Central memory CD8-positive, alpha-beta T cell (primary cell): ENCODE measurements around the gene TCHP.

Experiments
- ATAC-seq: fragments of 150-1000 bp; cut with Tn5 transposase; replicated peaks from 2 replicates; pipeline ENCODE4 v1.10.0; 2022; ENCODE audit warnings: mild to moderate bottlenecking, moderate FRiP score, moderate number of reproducible peaks; ENCODE audit not compliant: poor library complexity, severe bottlenecking; ENCODE audit errors: extremely low read depth
- DNase-seq, 2 donors: peaks; one replicate each; pipeline ENCODE4 v3.0.0; 2021; ENCODE audit warnings: low spot score in 2 of 2
- H3K27ac Mint-ChIP-seq: one replicate; pipeline ENCODE4 v1.8.0; 2022; ENCODE audit warnings: low read depth, mild to moderate bottlenecking, moderate library complexity, mixed read lengths
- H3K27me3 Mint-ChIP-seq: one replicate; pipeline ENCODE4 v1.8.0; 2022; ENCODE audit warnings: mixed read lengths
- H3K36me3 Mint-ChIP-seq: one replicate; pipeline ENCODE4 v1.8.0; 2022; ENCODE audit warnings: mild to moderate bottlenecking, moderate library complexity, mixed read lengths; ENCODE audit not compliant: insufficient read depth
- H3K4me1 Mint-ChIP-seq: one replicate; pipeline ENCODE4 v1.8.0; 2022; ENCODE audit warnings: mixed read lengths
- H3K4me3 Mint-ChIP-seq: one replicate; pipeline ENCODE4 v1.8.0; 2022; ENCODE audit warnings: mild to moderate bottlenecking, moderate library complexity, mixed read lengths
- H3K9me3 Mint-ChIP-seq: one replicate; pipeline ENCODE4 v1.8.0; 2022; ENCODE audit warnings: mixed read lengths

The TCHP gene

DNA sequence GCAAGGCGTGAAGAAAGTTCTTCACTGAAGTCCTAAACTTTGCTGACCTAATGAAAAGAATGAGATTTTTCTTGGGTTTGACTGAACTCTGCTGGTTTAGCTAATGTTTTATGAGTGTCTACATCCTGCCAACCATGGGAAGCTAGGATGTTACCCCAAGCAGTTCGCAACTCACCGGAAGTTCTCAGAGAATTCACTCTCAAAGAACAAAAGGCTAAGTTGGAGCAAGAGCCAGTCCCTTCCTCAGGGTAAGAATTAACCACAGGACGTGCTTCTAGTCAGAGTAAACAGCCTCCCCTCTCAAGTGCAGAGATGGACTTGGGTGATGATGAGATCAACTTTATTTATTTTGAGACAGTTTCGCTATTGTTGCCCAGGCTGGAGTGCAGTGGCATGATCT is 37.3 kb downstream of the TCHP start:
- no peaks in the 10 kb centered on the region for H3K4me1 Mint-ChIP-seq
- no peak overlapping the region for H3K4me3 Mint-ChIP-seq
- H3K27me3 Mint-ChIP-seq, result no peaks in the 10 kb centered on the region
- peaks cover 62% of the 10 kb centered on the region for H3K36me3 Mint-ChIP-seq
- no peaks in the 10 kb centered on the region for H3K9me3 Mint-ChIP-seq
- ATAC-seq (no peak), DNase-seq (no peak)
- H3K27ac Mint-ChIP-seq, result no peak overlapping the region

DNA sequence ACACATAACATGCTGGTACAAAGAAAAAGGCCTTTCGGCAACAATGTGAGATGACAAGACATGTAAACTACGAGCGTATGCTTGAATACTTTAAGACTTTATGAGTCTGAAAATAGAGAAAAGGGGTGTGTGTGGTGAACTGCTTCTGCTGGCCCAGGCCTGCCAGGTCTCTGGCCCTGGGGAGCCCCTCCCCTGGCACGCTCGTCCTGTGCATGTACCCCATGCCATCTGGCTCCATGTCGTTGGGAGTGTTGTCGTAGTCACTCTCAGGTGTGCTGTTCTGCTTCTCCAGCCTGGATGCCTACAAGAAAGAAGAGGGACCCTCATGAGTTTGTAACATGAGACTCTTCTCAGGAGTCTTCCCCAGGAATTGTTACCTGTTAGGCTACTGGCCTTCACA is 38.9 kb downstream of the TCHP start:
- Mint-ChIP-seq H3K27ac (no peak overlapping the region), H3K27me3 (no peaks in the 10 kb centered on the region), H3K9me3 (no peaks in the 10 kb centered on the region), H3K4me1 (no peaks in the 10 kb centered on the region), H3K36me3 (peaks cover 54% of the 10 kb centered on the region), H3K4me3 (no peak overlapping the region)
- DNase-seq (no peak), ATAC-seq (no peak)

DNA sequence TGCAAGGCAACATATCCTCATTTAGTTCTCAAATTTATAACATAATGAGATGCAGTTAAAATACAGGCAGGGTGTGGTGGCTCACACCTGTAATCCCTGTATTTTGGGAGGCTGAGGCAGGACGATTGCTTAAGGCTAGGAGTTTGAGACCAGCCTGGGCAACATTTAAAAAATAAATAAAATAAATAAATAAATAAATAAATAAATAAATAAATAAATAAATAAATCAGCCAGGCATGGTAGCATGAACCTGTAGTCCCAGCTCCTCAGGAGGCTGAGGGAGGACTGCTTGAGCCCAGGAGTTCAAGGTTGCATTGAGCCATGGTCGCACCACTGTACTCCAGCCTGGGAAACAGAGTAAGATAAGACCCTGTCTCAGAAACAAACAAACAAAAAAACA is 39.4 kb downstream of the TCHP start:
- H3K27ac Mint-ChIP-seq, result no peak overlapping the region
- no peak for ATAC-seq
- H3K27me3 Mint-ChIP-seq, result no peaks in the 10 kb centered on the region
- H3K4me3 Mint-ChIP-seq, result no peak overlapping the region
- DNase-seq, result no peak
- H3K36me3 Mint-ChIP-seq, result peaks cover 50% of the 10 kb centered on the region
- H3K9me3 Mint-ChIP-seq, result no peaks in the 10 kb centered on the region
- H3K4me1 Mint-ChIP-seq, result peaks cover 3% of the 10 kb centered on the region

DNA sequence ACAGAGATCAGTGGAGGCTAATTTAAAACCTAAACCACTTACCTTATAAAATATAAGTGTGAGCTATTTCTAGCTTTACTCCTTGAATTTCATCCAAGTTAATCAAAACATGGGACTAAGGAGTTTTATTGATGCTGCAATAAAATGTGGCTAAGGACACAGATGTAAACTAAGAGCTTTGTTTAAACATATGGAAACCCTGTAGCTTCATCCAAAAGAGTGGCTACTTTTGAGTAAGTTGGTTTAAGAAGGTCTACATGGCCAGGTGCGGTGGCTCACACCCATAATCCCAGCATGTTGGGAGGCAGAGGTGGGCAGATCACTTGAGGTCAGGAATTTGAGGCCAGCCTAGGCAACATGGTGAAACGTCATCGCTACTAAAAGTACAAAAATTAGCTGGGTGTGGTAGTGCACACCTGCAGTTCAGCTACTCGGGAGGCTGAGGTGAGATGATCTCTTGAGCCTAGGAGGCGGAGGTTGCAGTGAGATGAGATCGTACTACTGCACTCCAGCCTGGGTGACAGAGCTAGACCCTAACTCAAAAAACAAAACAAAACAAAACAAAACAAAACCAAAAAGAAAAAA is 40.4 kb downstream of the TCHP start:
- Mint-ChIP-seq H3K36me3 (peaks cover 51% of the 10 kb centered on the region), H3K27me3 (no peaks in the 10 kb centered on the region), H3K4me1 (peaks cover 10% of the 10 kb centered on the region), H3K4me3 (no peak overlapping the region), H3K9me3 (no peaks in the 10 kb centered on the region), H3K27ac (peak overlapping the region; percentile 7)
- no peak for DNase-seq
- no peak for ATAC-seq

DNA sequence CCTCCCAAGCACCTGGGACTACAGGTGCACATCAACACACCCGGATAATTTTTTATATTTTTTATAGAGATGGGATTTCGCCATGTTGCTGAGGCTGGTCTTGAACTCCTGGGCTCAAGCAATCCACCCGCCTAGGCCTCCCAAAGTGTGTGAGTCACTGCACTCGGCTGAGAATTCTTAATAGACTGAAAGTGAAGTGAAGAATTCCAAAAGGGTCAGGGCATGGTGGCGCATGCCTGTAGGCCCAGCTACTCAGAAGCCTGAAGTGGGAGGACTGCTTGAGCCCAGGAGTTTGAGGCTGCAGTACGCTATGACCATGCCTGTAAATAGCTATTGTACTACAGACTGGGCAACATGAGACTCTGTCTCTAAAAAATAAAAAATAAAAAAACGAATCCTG is 43.7 kb downstream of the TCHP start:
- no peak overlapping the region for H3K27ac Mint-ChIP-seq
- no peak overlapping the region for H3K4me3 Mint-ChIP-seq
- ATAC-seq (no peak), DNase-seq (no peak)
- H3K4me1 Mint-ChIP-seq, result peaks cover 31% of the 10 kb centered on the region
- H3K27me3 Mint-ChIP-seq, result no peaks in the 10 kb centered on the region
- H3K9me3 Mint-ChIP-seq, result no peaks in the 10 kb centered on the region
- peaks cover 38% of the 10 kb centered on the region for H3K36me3 Mint-ChIP-seq

DNA sequence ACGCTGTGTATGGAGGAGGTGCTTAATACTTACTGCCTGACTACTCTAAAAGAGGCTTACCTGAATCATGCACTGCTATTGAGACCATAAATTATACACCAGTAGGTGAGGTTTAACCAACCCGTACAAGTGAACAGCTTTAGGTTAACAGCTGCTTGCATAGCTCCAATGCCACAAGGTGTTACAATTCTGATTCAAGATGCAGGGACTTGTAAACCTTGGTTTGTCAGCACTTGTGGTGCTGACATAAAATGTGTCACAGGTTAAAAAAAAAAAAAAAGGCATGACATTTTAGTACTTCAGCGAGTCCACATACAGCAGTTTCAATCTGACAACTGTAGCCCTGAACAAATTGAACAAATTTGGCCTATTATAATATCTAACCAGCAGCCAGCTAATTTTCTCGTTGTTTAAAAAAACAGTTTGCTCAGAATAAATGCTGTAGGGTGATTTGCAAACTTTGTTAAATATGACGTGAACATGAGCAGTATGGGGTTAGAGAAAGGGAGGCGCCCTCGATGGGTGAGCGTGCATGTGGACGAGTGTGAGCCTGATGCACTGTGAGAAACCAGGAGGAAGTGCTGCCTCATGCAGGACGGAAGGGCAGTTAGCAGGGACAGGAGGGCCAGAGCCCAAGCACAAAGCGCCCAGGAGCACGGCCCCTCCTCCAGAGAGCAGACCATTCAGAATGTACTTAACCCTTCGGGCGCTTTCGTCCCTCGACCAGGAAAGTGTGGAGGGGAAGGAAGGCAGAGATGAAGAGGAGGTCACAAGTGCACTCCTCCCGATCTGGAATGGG is 44.7 kb downstream of the TCHP start:
- Mint-ChIP-seq H3K36me3 (peaks cover 42% of the 10 kb centered on the region), H3K4me1 (peaks cover 31% of the 10 kb centered on the region), H3K9me3 (no peaks in the 10 kb centered on the region), H3K27ac (peak overlapping the region; percentile 83), H3K4me3 (no peak overlapping the region), H3K27me3 (no peaks in the 10 kb centered on the region)
- DNase-seq (no peak), ATAC-seq (peak; percentile 92)

DNA sequence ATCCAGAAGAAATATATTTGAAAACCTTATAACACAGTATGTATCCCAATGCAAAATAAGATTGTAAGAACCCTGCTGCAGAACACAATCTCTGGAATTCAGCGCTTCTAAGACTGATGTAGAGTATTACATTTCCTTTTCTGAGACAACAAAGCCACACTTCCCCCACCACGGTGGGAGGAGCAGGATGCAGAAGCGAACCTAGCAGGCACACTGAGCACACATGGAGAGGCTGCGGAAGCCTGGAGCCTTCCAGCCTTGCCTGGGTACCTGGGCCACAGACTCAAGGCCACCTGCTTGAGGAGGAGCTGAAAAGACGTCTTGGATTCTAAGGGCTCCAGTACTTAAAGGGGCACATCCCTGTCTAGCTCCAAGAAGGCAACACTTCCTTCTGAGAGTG is 46.4 kb downstream of the TCHP start:
- peaks cover 31% of the 10 kb centered on the region for H3K4me1 Mint-ChIP-seq
- H3K9me3 Mint-ChIP-seq, result no peaks in the 10 kb centered on the region
- peaks cover 56% of the 10 kb centered on the region for H3K36me3 Mint-ChIP-seq
- DNase-seq (no peak), ATAC-seq (no peak)
- H3K27ac Mint-ChIP-seq, result peak overlapping the region; percentile 73
- H3K4me3 Mint-ChIP-seq, result no peak overlapping the region
- no peaks in the 10 kb centered on the region for H3K27me3 Mint-ChIP-seq

DNA sequence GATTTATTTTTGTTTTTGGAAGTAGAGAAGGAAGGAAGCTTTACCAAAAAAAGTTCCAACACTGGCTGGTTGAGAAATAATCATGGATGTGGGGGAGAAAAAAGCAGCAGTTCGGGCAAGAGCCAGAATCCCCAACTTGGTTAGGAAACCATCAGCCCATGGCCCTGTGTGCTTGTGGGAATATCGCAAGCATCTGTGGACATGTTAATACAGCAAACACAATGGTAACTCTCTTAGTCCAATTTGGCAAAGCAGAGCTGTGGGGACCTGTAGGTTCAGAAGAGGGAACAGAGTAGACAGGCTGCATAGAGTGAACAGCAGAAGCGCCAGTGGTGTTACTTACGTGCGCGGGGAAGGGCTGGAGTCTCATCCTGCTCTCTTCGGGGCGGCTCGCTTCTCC is 46.8 kb downstream of the TCHP start:
- no peak for ATAC-seq
- Mint-ChIP-seq H3K4me3 (no peak overlapping the region), H3K27me3 (no peaks in the 10 kb centered on the region), H3K27ac (peak overlapping the region; percentile 73), H3K36me3 (peaks cover 60% of the 10 kb centered on the region), H3K4me1 (peaks cover 31% of the 10 kb centered on the region), H3K9me3 (no peaks in the 10 kb centered on the region)
- no peak for DNase-seq

DNA sequence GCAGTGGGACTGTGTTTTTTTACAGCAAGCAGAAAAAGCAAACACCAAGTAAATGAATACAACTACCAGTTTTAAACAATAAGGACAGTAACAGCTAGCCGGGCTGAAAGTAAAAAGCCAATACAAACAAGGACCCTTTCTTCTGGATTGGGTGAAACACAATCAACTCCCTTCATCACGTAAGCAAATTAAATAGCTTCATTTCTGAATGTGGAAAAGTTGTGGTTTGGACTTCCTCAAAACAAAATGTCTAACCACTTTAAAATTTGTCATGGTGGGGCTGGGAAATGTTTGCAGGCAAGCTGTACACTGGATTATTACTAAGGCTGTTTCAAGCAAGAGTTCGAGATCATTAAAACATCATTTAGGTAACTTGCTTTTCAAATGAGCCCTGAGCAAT is 47.4 kb downstream of the TCHP start:
- Mint-ChIP-seq H3K36me3 (peaks cover 66% of the 10 kb centered on the region), H3K4me3 (no peak overlapping the region), H3K4me1 (peaks cover 31% of the 10 kb centered on the region), H3K27ac (peak overlapping the region; percentile 73), H3K27me3 (no peaks in the 10 kb centered on the region), H3K9me3 (no peaks in the 10 kb centered on the region)
- DNase-seq (no peak), ATAC-seq (no peak)

DNA sequence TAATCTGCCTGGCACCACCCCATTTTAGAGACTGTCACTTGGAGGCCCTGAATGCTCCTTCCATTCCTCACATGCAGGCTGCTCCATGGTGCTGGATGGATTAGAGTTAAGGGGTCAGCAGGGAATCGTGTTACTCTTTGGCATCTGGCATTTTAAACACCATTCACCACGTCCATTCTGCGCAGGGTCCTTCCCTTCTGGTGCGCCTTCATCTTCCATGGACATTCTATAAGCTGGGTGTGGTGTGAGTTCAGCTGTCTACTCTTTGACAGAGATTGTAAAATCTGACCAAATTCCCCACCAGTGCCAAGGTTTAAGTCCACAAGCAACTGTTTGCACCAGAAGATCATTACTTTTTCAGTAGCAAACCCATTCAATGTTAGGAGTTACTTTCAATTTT is 48.3 kb downstream of the TCHP start:
- Mint-ChIP-seq H3K4me3 (no peak overlapping the region), H3K4me1 (peaks cover 31% of the 10 kb centered on the region), H3K27ac (no peak overlapping the region), H3K27me3 (no peaks in the 10 kb centered on the region), H3K36me3 (peaks cover 73% of the 10 kb centered on the region), H3K9me3 (no peaks in the 10 kb centered on the region)
- DNase-seq (no peak), ATAC-seq (no peak)

DNA sequence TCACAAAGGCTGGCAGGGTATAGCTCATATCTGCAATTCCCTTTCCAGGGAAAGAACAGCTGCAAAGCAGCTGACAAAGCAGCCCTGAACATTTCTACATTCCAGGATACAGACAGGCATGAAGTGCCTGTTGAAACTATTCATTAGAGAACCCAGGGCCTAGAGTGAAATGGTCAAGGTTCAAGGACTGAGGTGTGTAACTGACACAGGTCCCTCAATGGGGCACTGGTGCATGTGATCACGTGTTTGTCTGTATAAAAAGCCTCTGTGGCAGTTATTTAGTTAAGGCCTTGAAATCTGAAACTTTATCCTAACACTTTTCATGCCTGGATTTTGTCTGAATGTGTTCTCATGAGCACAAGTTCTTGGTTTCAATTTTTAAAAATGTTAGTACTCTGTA is 49.0 kb downstream of the TCHP start:
- Mint-ChIP-seq H3K27me3 (no peaks in the 10 kb centered on the region), H3K27ac (no peak overlapping the region), H3K36me3 (peaks cover 76% of the 10 kb centered on the region), H3K4me1 (peaks cover 31% of the 10 kb centered on the region), H3K9me3 (no peaks in the 10 kb centered on the region), H3K4me3 (no peak overlapping the region)
- ATAC-seq, result no peak
- no peak for DNase-seq

DNA sequence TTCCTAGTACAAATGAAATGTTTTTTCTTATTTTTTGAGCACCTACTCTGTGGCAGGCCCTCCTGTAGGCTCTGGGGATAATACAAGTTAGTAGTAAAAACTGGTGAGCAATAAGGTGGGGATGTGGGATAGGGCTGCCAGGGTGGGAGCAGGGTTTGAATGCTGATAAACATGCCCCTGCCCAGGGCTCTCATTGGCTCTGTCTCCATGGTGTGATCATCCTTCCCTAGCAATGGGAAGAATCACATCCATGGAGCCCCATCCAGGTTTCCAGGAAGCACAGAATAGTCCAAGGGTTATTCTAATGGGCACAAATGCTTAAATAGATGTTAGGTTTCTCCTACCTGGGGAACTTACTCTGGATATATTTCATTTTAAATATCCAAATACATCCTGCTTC is 50.6 kb downstream of the TCHP start:
- H3K27me3 Mint-ChIP-seq, result no peaks in the 10 kb centered on the region
- H3K36me3 Mint-ChIP-seq, result peaks cover 79% of the 10 kb centered on the region
- ATAC-seq (no peak), DNase-seq (no peak)
- H3K4me1 Mint-ChIP-seq, result peaks cover 21% of the 10 kb centered on the region
- H3K4me3 Mint-ChIP-seq, result no peak overlapping the region
- H3K27ac Mint-ChIP-seq, result no peak overlapping the region
- no peaks in the 10 kb centered on the region for H3K9me3 Mint-ChIP-seq

DNA sequence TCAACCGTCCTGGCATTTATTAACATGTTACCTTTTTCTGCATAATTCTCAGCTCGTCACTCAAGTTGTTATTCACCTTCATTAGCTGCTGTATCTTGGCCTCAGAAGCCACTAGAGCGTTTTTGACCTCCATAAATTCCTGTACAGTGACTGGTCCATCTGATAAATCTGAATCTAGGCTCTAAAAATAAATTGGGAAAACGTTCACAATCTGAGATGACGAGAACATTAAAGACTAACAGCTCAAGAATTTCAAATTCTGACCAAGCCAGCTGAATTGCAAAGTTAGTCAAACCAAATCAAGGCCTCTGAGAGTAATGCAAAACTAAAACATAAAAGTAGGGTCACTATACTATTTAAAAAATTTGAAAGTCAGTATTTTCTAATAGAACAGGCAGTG is 51.1 kb downstream of the TCHP start:
- H3K4me3 Mint-ChIP-seq, result no peak overlapping the region
- peaks cover 80% of the 10 kb centered on the region for H3K36me3 Mint-ChIP-seq
- ATAC-seq, result no peak
- H3K27ac Mint-ChIP-seq, result no peak overlapping the region
- H3K9me3 Mint-ChIP-seq, result no peaks in the 10 kb centered on the region
- no peaks in the 10 kb centered on the region for H3K27me3 Mint-ChIP-seq
- peaks cover 21% of the 10 kb centered on the region for H3K4me1 Mint-ChIP-seq
- no peak for DNase-seq
